Measurements from ENCODE around the gene HNRNPA0.
"Not testable (repeated sequence)": the region's sequence is repeated elsewhere in the genome, so short reads cannot be mapped to it uniquely, and the experiment has no call there.

Gene HNRNPA0

DNA sequence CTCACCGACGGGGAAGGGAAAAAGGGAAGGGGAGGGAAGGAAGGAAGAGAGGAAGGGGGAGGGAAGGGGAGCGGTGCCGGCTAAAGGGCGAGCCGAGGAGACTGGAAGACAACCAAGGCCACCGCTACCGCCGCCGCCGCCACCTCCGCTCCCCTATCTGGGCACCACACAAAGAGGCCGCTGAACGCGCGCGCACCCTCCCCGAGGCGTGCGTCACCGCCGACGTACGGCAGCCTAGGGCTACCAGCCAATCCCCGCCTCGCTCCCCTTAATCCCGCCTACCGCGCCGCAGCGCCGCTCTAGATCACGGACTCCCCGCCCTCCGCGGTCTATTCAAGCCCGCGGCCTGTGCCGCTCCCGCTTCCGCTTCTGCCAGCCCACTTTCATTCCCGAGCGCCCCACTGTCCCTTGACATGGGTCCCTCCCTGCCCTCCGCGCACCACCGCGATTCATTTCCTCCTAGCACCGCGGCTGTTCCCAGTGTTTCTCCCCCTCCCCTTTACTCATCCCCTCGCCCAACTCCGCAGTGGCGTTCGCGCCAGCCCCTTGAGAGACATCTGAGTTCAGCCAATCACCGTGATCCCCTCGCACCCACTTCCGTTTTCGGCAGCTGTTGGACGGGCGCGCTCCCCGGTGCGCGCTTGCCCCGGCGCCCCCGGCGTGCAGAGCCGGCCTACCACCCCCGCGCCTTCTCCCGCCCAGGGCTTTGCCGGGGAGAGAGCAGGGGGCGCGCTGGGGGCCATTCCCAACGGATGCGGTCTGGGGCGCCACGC lies at the start of gene HNRNPA0:
TSS of gene HNRNPA0 (minus strand) at position 176 of the 773 bp plus-strand sequence. CDS start 297 bp downstream, outside the sequence.
- H3K9me3 ChIP-seq (ENCODE audit: control insufficient read depth, insufficient read depth, low read length), result no peaks in the 10 kb centered on the region
- H3K9ac ChIP-seq (ENCODE audit: low read depth, low read length), result peak within 1 kb of the TSS; percentile 92
- H3K4me1 ChIP-seq (ENCODE audit: insufficient read depth, low read length), result peaks cover 7% of the 10 kb centered on the region
- 0 out of 2 replicates have a peak, but pooled peaks cover 3% of the 10 kb centered on the region for H3K36me3 ChIP-seq (ENCODE audit: insufficient read depth, low read length)

DNA sequence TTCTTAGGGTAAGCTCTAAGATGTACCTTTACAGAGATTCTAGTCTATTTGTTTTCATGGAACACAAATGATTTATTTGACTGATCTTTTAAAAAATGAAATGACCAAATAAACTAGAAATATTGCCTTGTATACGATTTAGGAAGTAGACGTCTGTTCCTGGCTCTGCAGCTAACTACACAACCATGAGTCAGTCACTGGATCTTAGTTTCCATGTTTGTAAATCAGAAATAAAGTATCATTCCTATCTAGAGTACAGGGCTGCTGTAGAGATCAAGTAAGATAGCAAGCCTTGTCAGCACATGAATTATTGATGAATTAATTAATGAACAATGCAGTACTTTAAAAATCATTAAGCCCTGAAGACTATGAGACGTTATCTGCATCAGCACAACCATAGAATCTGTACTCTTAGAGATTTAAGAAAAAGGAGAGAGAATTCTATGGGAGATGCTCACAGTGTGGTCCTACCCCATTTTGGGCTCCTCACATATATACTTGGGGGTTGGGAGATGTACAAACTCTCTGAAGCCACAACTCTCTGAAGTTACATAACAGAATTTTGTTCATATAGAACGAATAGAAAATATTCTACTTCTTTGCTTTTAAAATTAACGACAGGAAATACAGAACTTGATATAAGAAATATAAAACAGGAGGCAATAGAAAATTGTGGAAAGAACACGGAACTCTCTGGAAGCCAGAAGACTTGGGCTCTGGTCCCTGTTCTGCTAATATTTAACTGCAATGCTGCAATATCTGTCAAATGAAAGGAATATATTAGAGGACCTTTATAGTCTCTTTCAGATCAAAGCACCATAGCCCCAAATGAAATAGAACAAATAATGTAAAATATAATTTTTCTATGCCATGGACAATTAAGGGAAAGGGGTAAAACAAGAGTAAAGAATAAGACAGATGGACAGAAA lies 48.4 kb upstream of the HNRNPA0 start:
- Histone ChIP-seq H3K9ac (ENCODE audit: low read depth, low read length) (no peak overlapping the region), H3K9me3 (ENCODE audit: control insufficient read depth, insufficient read depth, low read length) (no peaks in the 10 kb centered on the region), H3K36me3 (ENCODE audit: insufficient read depth, low read length) (no peaks in the 10 kb centered on the region), H3K4me1 (ENCODE audit: insufficient read depth, low read length) (no peaks in the 10 kb centered on the region)

DNA sequence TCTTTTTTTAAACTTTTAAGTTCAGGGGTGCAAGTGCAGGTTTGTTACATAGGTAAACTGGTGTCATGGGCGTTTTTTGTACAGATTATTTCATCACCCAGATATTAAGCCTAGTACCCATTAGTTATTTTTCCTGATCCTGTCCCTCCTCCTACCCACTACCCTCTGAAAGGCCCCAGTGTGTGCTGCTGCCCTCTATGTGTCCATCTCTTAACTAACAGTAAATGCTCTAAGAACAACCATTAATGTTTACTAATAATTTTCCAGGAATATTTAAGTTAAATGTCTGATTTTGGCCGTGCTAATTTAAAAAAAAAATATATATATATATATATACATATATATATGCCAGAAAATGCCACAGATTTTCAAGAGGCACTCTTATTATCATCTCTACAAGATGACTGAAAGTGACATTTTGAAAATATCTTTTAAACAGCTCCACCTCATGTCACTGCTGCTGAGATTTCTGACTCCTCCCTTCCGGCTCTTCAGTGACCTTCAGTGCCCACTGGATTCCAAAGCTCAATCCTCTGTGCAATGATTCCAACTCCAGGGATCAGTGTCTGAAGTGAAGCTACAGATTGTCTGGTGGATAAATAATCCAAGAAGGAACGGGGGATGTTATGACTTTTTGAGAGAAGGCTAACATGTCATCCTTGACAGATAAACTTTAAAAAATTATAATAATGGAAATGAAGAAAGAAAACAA lies 46.7 kb upstream of the HNRNPA0 start:
- no peak overlapping the region for H3K9ac ChIP-seq (ENCODE audit: low read depth, low read length)
- no peaks in the 10 kb centered on the region for H3K4me1 ChIP-seq (ENCODE audit: insufficient read depth, low read length)
- H3K9me3 ChIP-seq (ENCODE audit: control insufficient read depth, insufficient read depth, low read length), result no peaks in the 10 kb centered on the region
- H3K36me3 ChIP-seq (ENCODE audit: insufficient read depth, low read length), result no peaks in the 10 kb centered on the region

GRCh38 chr5:137796279-137796678 lies 42.1 kb upstream of the HNRNPA0 start:
- no peaks in the 10 kb centered on the region for H3K36me3 ChIP-seq (ENCODE audit: insufficient read depth, low read length)
- H3K9ac ChIP-seq (ENCODE audit: low read depth, low read length), result no peak overlapping the region
- no peaks in the 10 kb centered on the region for H3K9me3 ChIP-seq (ENCODE audit: control insufficient read depth, insufficient read depth, low read length)
- H3K4me1 ChIP-seq (ENCODE audit: insufficient read depth, low read length), result no peaks in the 10 kb centered on the region

- H3K9me3 ChIP-seq (ENCODE audit: control insufficient read depth, insufficient read depth, low read length), result no peaks in the 10 kb centered on the region
- no peaks in the 10 kb centered on the region for H3K36me3 ChIP-seq (ENCODE audit: insufficient read depth, low read length)
- H3K4me1 ChIP-seq (ENCODE audit: insufficient read depth, low read length), result no peaks in the 10 kb centered on the region
- H3K9ac ChIP-seq (ENCODE audit: low read depth, low read length), result no peak overlapping the region
Observed at GRCh38 chr5:137794863-137795262, 40.7 kb upstream of the HNRNPA0 start.

- Histone ChIP-seq H3K4me1 (ENCODE audit: insufficient read depth, low read length) (no peaks in the 10 kb centered on the region), H3K9me3 (ENCODE audit: control insufficient read depth, insufficient read depth, low read length) (no peaks in the 10 kb centered on the region), H3K36me3 (ENCODE audit: insufficient read depth, low read length) (no peaks in the 10 kb centered on the region), H3K9ac (ENCODE audit: low read depth, low read length) (no peak overlapping the region)
Observed at GRCh38 chr5:137792303-137792702, 38.1 kb upstream of the HNRNPA0 start.

DNA sequence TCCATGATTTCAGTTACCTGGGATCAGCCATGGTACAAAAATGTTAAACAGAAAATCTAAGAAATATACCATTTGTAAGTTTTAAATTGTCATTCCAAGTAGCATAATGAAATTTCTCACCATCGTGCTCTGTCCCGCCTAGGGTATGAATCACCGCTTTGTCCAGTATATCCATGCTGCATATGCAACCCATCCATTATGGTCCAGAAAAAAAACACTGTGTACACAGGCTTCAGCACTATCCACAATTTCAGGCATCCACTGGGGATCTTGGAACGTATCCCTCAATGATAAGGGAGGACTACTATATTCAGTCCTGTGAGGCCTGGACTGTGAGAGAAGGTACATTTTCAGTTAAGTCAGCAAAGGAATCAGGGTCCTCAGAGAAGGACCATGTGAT lies 37.6 kb upstream of the HNRNPA0 start:
- H3K9me3 ChIP-seq (ENCODE audit: control insufficient read depth, insufficient read depth, low read length), result no peaks in the 10 kb centered on the region
- H3K4me1 ChIP-seq (ENCODE audit: insufficient read depth, low read length), result no peaks in the 10 kb centered on the region
- no peaks in the 10 kb centered on the region for H3K36me3 ChIP-seq (ENCODE audit: insufficient read depth, low read length)
- H3K9ac ChIP-seq (ENCODE audit: low read depth, low read length), result no peak overlapping the region

GRCh38 chr5:137791387-137791786 lies 37.2 kb upstream of the HNRNPA0 start:
- Histone ChIP-seq H3K36me3 (ENCODE audit: insufficient read depth, low read length) (no peaks in the 10 kb centered on the region), H3K4me1 (ENCODE audit: insufficient read depth, low read length) (no peaks in the 10 kb centered on the region), H3K9me3 (ENCODE audit: control insufficient read depth, insufficient read depth, low read length) (no peaks in the 10 kb centered on the region), H3K9ac (ENCODE audit: low read depth, low read length) (no peak overlapping the region)

GRCh38 chr5:137788560-137788959 lies 34.4 kb upstream of the HNRNPA0 start:
- not testable (repeated sequence) for H3K36me3 ChIP-seq (ENCODE audit: insufficient read depth, low read length); H3K9me3 ChIP-seq (ENCODE audit: control insufficient read depth, insufficient read depth, low read length); H3K9ac ChIP-seq (ENCODE audit: low read depth, low read length); H3K4me1 ChIP-seq (ENCODE audit: insufficient read depth, low read length)

GRCh38 chr5:137782984-137783536 lies 28.9 kb upstream of the HNRNPA0 start:
- Histone ChIP-seq H3K4me1 (ENCODE audit: insufficient read depth, low read length) (no peaks in the 10 kb centered on the region), H3K9me3 (ENCODE audit: control insufficient read depth, insufficient read depth, low read length) (no peaks in the 10 kb centered on the region), H3K36me3 (ENCODE audit: insufficient read depth, low read length) (no peaks in the 10 kb centered on the region), H3K9ac (ENCODE audit: low read depth, low read length) (no peak overlapping the region)

DNA sequence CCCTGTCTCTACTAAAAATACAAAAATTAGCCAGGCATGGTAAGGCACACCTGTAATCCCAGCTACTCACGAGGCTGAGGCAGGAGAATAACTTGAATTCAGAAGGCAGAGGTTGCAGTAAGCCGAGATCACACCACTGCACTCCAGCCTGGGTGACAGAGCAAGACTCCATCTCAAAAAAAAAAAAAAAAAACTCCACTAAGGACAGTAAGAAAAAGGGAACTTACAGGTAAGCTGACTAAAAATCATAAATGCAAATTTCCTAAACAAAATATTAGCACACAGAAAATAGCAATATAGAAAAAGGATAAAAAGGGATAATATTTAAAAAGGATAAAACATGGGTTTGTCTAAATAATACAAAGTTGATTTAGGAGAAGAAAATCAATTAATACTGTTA lies 27.9 kb upstream of the HNRNPA0 start:
- no peaks in the 10 kb centered on the region for H3K4me1 ChIP-seq (ENCODE audit: insufficient read depth, low read length)
- no peak overlapping the region for H3K9ac ChIP-seq (ENCODE audit: low read depth, low read length)
- no peaks in the 10 kb centered on the region for H3K36me3 ChIP-seq (ENCODE audit: insufficient read depth, low read length)
- no peaks in the 10 kb centered on the region for H3K9me3 ChIP-seq (ENCODE audit: control insufficient read depth, insufficient read depth, low read length)

DNA sequence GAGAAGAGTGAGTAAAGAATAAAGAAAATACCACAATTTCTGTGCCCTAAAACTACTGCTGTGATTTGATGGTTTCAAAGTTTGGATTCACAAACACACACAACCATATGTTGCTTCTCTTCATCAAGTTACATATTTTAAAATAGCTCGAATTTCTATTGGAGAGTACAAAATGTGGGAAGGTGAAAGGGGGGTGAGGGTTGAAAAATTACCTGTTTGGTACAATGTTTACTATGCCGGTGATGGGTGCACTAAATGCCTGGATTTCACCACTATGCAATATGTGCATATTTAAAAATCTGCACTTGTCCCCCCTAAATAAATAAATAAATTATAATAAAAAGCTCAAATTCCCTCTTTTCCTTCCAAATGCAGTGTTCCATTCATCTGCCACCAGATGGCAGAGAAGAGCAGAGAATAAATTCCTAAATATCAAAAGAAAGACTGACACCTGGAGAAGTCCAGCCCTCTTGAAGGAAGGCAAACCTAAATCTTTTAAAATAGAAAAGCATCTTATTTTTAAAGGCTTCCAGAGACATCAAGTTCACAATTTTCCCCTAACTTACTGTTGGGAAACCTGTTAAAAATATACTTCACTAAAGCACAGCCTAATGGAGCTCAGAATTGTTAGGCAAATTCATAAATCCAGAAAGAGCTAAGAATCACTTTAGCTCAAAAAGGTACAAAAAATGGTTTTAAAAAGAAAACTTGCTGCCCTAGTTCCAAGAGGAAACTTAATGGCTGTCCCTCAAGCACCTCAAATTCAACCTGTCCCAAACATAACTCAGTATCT lies 24.8 kb upstream of the HNRNPA0 start:
- Histone ChIP-seq H3K9me3 (ENCODE audit: control insufficient read depth, insufficient read depth, low read length) (no peaks in the 10 kb centered on the region), H3K4me1 (ENCODE audit: insufficient read depth, low read length) (no peaks in the 10 kb centered on the region), H3K36me3 (ENCODE audit: insufficient read depth, low read length) (no peaks in the 10 kb centered on the region), H3K9ac (ENCODE audit: low read depth, low read length) (no peak overlapping the region)

- not testable (repeated sequence) for H3K4me1 ChIP-seq (ENCODE audit: insufficient read depth, low read length); H3K36me3 ChIP-seq (ENCODE audit: insufficient read depth, low read length); H3K9ac ChIP-seq (ENCODE audit: low read depth, low read length); H3K9me3 ChIP-seq (ENCODE audit: control insufficient read depth, insufficient read depth, low read length)
Observed at GRCh38 chr5:137767937-137768336, 13.8 kb upstream of the HNRNPA0 start.

Measured in ES-I3 (cell line).